DLD1 (cell line): Measurements from ENCODE around the gene ZNF320.
"Not testable (repeated sequence)": the region's sequence is repeated elsewhere in the genome, so short reads cannot be mapped to it uniquely, and the experiment has no call there.

Source experiments
- in situ Hi-C: cut with HindIII; loops from 2 replicates; pipeline ENCODE4 v1.10.0; 2017; ENCODE audit warnings: low sequenced_read_pairs

ZNF320 gene

DNA sequence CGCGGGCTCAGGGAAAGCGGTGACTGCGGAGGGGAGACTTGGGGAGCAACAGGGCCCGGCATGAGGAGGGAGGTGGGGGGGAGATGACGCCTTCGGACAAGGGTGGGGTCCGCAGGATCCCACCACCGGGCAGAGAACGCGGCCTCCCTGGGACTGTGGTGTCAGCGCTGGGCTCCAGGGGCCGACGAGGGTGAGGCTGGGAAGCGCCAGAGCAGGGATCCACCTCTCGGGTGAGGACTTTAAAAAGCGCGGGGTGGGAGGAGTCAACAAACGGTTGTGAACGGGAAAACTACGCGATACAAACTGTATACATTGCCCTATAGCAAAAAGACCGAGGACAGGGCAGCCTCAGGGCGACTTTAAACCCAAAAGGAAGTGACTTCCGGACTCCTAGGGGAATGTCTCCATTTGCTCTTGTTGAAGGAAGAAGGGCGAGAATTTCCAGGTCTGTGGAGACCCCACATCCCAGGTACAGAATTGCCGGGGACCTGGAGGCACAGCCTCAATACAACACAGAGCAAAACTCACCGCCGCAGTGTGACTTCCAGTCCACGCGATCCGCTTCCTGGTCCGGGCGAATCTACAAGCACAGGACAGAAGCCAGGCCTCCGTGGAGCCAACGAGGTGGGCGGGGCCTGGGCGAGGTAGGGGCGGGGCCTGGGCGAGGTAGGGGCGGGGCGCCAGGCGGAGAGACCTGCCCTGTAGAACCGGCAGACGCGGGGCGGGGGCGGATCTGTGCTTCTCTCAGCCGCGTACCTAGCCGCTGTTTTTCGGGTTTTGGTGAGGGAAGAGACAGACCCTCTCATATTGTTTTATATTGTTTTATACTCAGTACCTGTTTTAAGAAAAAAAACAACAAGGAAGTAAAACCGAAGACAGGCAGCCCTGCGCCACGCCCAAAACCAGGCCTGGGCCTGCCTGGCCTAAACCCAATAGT is 25.7 kb upstream of the ZNF320 start, which contains the start of gene ZNF888:
TSS of gene ZNF888 (minus strand) at position 588 of the 937 bp plus-strand sequence. CDS start 5,555 bp downstream, outside the sequence.
- in situ Hi-C loops: no loop called here

DNA sequence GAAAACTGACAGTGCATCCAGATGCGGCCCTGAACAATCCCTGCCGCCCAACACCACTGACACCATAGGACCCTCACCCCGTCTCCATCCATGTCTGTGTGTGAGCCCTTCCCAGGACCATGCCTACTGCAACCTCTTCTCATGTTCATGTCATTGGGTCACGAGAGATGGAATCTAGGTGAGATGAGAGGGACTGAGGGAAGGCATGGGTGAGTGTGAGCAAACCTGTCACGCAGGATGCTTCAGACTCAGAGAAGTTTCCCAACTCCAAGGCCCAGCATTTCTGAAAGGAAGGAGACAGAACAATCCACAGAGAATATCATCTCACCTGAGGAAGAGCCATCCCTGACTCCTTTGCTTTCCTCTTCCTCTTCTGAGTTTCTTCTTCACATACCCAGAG is 20.1 kb upstream of the ZNF320 start:
- in situ Hi-C loops: no loop called here

DNA sequence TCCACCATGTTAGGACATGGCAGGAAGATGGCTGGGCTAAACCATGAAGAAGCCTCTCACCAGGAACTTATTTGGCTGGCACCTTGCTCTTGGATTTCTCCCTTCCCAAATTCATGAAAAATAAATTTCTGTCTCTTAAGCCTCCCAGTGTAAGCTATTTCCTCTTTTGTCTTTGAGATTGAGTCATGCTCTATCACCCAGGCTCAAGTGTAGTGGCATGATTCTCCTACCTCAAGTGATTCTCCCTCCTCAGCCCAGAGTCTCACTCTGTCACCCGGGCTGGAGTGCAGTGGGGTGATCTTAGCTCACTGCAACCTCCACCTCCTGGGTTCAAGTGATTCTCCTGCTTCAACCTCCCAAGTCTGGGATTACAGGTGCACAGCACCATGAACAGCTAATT is 13.2 kb upstream of the ZNF320 start:
- in situ Hi-C loops: no loop called here

DNA sequence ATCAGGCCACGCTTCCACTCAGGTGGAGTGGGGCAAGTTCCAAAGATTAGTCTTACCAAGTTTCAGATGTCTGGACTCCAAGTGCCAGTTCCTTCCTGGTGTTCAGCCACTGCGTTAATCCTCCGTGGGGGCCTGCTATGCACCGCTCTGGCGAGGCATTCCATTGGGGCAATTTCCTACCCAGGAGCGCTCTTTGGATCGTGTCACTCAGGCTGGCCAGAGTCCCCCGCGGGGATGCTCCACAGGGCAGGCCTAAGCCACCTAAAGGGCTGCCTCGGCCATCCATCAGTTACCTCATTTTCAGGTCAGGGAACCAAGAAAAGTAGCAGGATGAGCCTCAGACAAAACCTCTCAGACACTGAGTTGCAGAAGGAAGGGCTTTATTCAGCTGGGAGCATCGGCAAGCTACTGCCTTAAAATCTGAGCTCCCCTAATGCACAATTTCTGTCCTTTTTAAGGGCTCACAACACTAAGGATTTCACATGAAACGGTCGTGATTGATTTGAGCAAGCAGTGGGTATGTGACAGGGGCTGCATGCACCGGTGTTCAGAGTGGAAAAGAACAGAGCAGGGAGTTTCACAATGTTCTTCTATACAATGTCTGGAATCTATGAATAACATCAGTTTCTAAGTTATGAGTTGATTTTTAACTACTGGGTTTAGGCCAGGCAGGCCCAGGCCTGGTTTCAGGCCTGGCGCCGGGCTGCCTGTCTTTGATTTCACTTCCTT is 6.8 kb upstream of the ZNF320 start:
- in situ Hi-C loops: not testable (repeated sequence)

DNA sequence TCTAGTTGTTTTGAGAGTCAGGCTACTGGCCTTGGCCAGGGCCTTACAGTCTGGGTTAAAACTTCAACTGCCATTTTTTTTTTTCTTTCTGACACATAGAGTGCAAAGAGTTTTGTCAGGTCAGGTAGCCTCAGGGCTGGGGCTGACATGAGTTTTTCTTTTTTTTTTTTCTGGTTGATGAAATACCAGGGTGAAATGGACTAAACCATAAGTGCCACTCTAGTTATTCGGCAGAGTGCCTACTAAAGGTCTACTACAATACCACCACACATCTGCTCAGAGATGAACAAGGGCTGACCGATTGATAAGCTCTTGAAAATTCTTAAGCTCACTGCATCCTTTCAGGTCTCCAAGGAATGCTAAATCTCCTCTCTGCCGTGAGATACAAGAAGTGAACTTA is 4.4 kb upstream of the ZNF320 start:
- in situ Hi-C loops: no loop called here

DNA sequence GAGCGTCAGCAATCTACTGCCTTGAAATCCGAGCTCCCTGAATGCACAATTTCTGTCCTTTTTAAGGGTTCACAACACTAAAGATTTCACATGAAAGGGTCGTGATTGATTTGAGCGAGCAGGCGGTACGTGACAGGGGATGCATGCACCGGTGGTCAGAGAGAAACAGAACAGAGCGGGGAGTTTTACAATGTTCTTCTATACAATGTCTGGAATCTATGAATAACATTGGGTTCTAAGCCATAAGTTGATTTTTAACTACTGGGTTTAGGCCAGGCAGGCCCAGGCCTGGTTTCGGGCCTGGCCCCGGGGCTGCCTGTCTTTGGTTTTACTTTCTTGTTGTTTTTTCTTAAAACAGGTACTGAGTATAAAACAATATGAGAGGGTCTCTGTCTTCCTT is 1.2 kb upstream of the ZNF320 start:
- in situ Hi-C loops: not testable (repeated sequence)

DNA sequence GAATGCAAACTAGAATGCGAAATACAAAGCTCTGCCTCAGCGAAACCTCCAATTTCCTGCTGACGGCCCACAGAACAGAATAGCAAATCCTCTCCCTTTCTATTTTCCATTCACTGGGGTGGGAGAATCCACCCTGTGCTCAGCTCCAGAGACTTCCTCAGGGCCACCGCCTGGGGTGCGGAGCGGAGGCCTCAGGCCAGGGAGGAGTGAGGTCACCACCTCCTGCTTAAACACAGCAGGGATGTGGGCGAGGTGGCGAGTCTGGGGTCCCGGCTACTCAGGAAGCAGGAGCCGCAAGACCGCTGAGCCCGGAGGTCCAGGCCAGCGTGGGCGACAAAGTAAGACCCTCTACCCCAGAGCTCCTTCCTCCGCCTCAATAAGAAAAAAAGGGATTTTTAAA is 666 bp upstream of the ZNF320 start:
- in situ Hi-C loops: no loop called here

DNA sequence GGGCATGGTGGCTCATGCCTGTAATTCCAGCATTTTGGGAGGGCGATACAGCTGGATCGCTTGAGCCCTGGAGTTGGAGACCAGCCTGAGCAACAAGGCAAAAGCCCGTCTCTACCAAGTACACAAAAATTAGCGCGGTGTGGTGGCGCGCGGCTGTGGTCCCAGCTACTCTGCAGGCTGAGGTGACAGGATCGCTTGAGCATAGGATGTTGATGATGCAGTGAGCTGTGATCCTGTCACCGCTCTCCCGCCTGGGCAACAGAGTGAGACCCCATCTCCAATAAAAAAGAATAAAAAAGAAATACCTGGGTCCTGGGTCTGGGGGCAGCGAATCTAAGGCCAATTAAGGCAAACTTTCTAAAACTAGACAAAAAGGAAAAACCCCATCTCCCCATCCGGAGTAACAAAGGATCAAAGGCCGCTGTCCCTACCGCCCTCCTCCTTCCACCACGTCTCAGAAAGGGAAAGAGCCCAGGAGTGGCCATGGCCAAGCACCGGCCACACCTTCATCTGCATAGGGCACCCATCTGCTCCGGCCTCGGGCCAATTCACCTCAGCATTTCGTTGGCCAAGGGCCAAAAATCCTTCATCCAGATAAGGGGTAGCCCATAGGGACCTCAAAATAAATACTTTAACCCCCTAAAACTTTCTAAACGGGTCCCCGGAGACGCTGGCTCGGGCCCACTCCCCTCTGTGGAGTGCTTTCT is 851 bp downstream of the ZNF320 start:
- in situ Hi-C loops: no loop called here

DNA sequence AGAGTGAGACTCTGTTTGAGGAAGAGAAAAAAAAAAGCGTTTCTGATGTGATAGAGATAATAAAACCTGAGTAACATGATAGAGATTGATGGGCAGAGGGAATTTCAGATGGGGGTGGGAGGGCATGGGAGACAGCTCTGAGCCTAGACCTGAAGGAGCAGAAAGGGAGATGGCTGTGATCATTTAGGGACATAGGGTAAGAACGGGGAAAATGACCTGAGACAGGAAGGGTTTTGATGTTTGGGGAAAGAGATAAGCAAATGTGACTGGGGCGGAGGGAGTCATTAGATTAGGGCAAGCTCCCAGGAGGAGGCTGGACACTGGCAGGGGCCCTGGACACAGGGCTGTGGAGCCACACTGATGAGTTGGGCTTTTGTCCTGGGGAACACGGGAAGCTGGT is 6.1 kb downstream of the ZNF320 start:
- in situ Hi-C loops: no loop called here

DNA sequence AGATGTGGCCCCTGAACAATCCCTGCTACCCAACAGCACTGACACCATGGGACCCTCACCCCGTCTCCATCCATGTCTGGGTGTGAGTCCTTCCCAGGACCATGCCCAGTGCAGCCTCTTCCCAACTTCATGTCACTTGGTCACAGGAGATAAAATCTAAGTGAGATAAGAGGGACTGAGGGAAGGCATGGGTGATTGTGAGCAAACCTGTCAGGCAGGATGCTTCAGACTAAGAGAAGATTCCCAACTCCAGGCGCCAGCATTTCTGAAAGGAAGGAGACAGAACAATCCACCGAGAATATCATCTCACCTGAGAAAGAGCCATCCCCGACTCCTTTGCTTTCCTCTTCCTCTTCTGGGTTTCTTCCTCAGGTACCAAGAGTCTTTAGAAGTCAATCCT is 7.5 kb downstream of the ZNF320 start:
- in situ Hi-C loops: no loop called here

DNA sequence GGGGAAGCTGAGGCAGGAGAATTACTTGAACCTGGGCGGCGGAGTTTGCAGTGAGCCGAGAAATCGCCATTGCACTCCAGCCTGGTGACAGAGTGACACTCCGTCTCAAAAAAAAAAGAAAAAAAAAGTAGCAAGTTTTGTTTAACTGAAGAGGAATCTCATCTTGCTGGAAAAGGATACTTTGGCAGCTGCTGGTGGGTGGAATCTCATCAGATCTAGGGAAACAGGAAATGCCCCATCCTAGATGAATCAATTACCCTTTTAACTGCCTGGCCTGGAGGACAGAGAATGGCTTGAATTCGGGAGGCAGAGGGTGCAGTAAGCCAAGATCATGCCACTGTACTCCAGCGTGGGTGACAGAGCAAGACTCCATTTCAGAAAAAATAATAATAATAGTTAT is 8.4 kb downstream of the ZNF320 start:
- in situ Hi-C loops: no loop called here

DNA sequence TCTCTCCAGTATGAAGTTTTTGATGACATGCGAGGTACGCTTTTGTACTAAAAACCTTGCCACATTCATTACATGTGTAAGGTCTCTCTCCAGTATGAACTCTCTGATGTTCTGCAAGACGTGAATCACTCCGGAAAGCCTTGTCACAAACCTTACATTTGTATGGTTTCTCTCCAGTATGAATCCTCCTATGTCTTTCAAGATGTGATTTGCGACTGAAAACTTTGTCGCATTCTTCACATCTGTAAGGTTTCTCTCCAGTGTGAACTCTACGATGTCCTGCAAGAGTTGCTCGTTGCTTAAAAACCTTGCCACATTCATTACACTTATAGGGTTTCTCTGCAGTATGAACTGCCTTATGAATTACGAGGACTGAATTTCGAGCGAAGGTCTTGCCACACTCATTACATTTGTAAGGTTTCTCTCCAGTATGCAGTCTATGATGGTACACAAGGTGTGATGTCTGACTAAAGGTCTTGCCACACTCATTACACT is 16.5 kb downstream of the ZNF320 start:
- in situ Hi-C loops: no loop called here

DNA sequence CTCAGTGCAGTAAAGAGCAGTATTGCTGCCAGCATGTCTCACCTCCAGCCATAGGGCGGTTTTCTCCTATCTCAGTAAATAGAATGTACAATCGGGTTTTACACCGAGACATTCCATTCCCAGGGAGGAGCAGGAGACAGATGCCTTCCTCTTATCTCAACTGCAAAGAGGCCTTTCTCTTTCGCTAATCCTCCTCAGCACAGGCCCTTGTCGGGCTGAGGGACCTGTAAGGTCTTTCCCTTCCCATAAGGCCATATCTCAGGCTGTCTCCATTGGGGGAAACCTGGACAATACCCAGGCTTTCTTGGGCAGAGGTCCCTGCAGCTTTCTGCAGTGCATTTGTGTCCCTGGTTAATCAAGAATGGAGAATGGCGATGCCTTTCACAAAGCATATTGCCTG is 24.4 kb downstream of the ZNF320 start:
- in situ Hi-C loops: not testable (repeated sequence)

DNA sequence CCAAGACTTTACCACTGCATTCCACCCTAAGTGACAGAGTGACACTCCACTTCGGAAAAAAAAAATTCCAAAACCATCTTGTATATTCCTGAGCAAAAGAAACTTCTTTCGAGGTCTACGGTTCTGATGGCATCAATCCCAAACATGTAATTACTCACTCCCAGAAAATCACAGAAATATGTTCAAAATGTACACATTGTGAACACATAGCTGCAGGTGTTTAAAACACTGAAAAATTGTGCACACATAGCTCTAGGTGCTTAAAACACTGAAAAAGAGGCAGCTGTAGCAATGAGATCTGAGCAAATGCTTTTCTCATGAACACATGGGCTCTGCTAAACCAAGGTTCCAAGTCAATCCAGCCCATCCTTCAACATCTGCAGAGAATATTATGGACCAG is 26.0 kb downstream of the ZNF320 start:
- in situ Hi-C loops: no loop called here

DNA sequence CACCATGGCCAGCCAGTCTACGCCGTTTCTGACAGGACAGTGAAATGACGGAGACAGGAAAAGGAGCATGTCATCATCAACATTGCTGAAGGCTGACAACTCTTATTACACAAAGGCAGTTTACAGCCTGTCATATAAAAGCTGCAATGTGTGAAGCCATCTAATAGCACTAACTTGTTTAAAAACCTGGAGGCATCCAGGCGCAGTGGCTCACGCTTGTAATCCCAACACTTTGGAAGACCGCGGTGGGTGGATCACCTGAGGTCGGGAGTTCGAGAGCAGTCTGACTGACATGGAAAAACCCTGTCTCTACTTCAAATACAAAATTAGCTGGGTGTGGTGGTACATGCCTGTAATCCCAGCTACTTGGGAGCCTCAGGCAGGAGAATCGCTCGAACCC is 29.4 kb downstream of the ZNF320 start:
- in situ Hi-C loops: not testable (repeated sequence)

DNA sequence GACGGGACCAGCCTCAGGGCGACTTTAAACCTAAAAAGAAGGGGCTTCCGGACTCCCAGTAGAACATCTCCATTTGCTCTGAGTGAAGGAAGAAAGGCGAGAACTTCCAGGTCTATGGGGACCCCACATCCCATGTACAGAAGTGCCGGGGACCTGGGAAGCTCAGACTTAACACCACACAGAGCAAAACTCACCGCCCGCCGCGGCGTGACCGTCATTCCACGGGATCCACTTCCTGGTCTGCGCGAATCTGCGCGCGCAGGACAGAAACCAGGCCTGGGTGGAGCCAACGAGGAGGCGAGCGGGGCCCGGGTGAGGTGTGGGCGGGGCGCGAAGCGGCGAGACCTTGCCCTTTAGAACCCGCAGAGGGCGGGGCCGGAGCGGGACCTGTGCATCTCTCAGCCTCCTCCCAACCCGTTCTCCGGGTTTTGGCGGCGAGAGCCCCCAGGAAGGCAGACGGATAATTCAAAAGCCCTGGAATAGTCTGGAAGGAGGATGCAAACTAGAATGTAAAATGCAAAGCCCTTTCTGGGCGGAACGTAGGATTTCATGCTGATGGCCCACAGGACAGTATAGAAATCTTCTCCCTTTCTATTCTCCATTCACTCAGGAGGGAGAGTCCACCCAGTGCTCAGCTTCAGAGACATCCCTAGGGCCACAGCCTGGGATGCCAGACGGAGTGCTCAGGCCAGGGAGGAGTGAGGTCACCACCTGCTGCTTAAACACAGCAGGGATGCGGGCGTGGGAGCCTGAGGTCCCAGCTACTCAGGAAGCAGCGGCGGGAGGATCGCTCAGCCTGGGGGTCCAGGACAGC is 39.9 kb downstream of the ZNF320 start, which contains the start of gene ZNF468:
TSS of gene ZNF468 (minus strand) at position 242 of the 814 bp plus-strand sequence. CDS start 3,347 bp downstream, outside the sequence.
- in situ Hi-C loops: not testable (repeated sequence)

DNA sequence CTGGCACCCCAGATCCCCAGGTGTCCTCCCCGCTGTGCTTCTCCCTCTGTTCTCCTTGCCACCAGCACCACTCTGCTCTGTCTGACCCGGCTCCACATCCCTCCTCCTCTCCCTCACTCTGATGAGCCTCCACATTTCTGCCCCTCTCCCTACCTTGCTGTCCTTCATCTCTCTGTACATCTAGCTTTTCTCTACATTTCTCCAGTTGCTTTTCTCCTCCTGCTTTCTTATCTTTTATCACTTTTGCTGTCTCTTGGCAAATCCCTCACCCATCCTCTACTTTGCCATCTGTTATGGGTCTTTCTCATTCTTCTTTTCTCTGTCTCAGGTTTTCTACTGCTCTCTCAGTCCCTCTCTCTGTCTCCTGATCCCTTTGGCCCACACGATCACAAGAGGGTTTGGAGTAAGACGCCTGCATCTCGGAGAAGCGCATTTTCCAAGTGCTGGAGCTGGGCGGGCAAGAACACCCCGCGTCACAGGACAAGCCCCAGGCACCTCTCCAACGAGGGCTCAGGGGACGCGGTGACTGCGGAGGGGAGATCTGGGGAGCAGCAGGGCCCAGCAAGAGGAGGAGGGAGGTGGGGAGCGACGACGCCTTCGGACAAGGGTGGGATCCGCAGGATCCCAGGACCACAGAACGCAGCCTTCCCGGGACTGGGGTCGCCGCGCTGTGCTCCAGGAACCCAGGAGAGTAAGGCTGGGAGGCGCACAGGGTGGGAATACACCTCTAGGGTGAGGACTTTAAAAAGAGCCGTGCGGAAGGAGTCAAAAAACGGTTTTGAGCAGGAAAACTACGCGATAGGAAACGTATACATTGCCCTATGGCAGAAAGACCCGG is 40.7 kb downstream of the ZNF320 start:
- in situ Hi-C loops: not testable (repeated sequence)
